GM13976 (cell line): ENCODE results near the gene PSAPL1.

Experiments
- DNase-seq: peaks from one replicate; pipeline ENCODE4 v3.0.0; 2012; ENCODE audit warnings: low spot score
- in situ Hi-C: fragments of 300-500 bp; cut with MboI; formaldehyde crosslinking; loops from one replicate; pipeline ENCODE4 v1.12.0; 2022; ENCODE audit warnings: low sequenced_read_pairs, mixed read lengths, inconsistent platforms; ENCODE audit not compliant: unreplicated experiment
- TF ChIP-seq, protein P1 (sequence below): IDR thresholded peaks from 2 replicates; pipeline ENCODE4 v1.5.1; 2012; ENCODE audit warnings: borderline replicate concordance, mild to moderate bottlenecking; ENCODE audit not compliant: insufficient read depth; ENCODE audit errors: extremely low read depth, missing control alignments, control extremely low read depth

Gene PSAPL1

DNA sequence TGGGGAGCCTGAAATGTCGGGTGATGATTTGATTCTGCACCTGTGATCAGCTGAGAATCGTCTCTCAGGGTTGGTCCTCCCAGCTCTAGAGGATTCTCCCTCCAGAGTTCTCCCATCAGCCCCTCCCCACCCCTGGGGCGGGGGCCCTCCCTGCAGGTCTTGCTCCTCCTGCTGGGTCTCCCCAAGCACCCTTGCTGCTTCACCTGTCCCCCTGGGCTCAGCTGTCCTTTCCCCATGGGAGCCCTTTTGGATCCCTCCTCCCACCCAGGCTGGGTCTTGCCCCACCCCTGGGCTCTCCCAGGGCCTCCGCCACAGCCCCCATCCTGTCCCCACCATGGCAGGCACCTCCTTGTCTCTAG, 22.2 kb downstream of the PSAPL1 start:
- no peak for DNase-seq
- in situ Hi-C loops: no loop called here
- TF ChIP-seq, protein P1, sequence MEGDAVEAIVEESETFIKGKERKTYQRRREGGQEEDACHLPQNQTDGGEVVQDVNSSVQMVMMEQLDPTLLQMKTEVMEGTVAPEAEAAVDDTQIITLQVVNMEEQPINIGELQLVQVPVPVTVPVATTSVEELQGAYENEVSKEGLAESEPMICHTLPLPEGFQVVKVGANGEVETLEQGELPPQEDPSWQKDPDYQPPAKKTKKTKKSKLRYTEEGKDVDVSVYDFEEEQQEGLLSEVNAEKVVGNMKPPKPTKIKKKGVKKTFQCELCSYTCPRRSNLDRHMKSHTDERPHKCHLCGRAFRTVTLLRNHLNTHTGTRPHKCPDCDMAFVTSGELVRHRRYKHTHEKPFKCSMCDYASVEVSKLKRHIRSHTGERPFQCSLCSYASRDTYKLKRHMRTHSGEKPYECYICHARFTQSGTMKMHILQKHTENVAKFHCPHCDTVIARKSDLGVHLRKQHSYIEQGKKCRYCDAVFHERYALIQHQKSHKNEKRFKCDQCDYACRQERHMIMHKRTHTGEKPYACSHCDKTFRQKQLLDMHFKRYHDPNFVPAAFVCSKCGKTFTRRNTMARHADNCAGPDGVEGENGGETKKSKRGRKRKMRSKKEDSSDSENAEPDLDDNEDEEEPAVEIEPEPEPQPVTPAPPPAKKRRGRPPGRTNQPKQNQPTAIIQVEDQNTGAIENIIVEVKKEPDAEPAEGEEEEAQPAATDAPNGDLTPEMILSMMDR: no peak

DNA sequence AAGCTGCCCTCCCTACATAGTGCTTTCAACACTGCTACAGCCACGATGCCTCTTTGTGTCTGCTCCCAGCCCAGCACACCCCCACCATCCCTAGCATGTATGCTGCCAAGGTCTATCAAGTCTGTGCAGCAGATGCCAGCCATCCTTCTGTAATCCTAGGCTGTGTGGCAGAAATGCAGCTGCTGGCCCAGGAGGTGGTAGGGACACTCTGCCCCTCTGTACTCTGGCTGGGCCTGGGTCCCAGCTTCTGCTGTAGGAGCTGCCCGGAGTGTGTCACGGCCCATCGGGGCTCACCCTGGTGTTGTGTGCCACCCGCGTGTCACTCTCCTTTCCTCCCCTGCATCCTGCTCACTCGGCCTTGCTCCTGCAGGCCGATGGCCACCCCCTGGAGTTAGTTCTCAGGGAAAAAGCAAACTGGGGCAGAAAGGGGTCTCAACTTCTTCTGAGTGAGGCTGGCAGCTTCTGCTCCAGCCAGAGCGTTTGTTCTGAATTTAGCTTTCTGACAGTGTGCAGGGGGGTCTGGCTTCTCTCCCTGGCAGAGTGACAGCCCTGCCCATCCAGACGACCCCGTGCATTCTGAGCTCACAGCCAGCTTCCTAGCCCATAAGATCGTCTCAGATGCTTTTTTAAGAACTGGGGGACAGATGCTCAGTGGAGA, 22.7 kb downstream of the PSAPL1 start:
- in situ Hi-C loops: no loop called here
- TF ChIP-seq, protein P1: no peak
- no peak for DNase-seq

DNA sequence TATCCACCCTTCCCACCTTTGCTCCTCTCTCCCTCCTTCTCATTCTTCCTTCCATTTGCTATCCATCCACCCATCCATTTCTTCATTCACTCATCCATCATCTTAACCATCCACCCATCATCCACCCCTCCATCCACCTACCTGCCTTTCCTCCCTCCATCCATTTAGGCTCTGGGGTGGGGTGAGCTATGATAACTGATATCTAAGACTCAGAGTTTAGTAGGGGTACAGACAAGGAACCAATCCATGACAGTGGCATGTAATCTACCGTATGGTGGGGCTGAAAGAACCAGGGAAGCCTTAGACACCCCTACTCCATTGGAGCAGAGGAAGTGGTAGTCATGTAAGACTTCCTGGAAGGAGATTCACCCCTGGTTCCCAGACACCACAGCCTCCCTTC, 23.2 kb downstream of the PSAPL1 start:
- in situ Hi-C loops: no loop called here
- DNase-seq: no peak
- TF ChIP-seq, protein P1: no peak

DNA sequence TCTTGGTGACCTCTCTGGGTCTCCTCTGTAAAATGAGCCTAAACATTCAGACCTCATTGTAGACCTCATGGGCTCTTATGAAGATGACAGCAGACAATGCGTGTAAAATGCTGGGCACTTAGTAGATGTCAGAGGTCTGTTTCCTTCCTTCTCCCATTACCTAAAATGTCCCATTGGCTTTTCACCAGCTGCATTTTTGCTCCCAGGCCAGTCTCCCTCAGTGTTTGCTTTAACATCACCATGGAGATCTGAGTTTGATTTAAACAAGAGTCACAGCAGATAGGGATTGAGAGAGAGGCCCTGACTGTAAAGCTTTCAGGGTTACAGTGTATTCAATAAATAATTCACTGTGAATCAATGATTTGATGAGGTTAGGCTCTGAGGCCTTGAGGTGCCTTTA, 24.3 kb downstream of the PSAPL1 start:
- no peak for DNase-seq
- TF ChIP-seq, protein P1: no peak

DNA sequence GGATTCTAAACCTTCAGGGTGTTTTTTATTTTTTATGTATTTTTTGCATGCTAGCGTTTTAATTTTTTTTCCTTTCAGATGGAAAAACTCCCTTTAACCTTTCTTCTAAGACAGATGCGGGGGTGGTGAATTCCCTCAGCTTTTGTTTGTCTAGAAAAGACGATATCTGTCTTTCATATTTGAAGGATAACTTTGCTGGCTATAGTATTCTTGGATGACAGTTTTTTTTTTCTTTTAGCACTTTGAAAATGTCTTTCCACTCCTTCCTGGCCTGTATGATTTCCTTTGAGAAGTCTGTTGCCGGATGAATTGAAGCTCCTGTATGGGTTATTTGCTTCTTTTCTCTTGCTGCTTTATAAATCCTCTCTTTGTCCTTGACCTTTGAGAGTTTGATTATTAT, 26.6 kb downstream of the PSAPL1 start:
- no peak for DNase-seq
- in situ Hi-C loops: no loop called here

More for the DNA sequence above, 24.3 kb downstream of the PSAPL1 start:
- in situ Hi-C loops: no loop called here

DNA sequence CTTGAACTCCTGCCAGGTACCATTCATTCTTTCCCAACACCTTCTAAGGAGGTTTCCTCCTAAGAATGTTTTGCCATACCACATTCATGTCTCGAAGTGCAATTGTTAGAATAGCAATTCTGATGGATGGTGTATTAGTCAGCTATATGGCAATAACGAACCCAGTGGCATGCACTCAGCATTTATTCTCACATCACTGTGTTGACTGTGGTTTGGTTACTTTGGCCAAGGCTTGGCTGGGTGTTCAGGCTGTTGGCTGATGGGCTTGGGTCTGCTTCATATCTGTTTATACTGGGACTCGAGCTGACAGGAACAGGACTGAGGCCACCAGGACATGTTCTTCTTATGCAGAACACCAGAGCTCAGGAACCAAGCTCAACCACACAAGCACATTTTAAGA, 31.7 kb downstream of the PSAPL1 start:
- in situ Hi-C loops: no loop called here
- TF ChIP-seq, protein P1: no peak
- DNase-seq: no peak

More for the DNA sequence above, 26.6 kb downstream of the PSAPL1 start:
- TF ChIP-seq, protein P1: no peak
